IMR-90 (cell line): ENCODE results near the gene SORCS1. TPM values are rescaled to one million over a fixed set of nuclear protein-coding genes. Genes with fewer than 3 reads are reported as not detected.

Experiments used
- ATAC-seq: fragments of 200-7000 bp; cut with Tn5 transposase; 2 replicates; pipeline ENCODE4 v1.9.1; 2020; ENCODE audit warnings: low read depth, mild to moderate bottlenecking, moderate library complexity
- BruUV-seq: library from RNA; stranded (reverse); fragments of 400-500 nt; replicated peaks from 2 replicates; lab custom pipeline; 2021; lab: Mats Ljungman, UMichigan
- CTCF ChIA-PET: fragments of 300-600 bp; formaldehyde crosslinking; extraction: SDS; loops from one replicate; lab custom pipeline; 2021; ENCODE audit warnings: antibody characterized with exemption; lab: Yijun Ruan, JAX
- POLR2A ChIA-PET: fragments of 300-600 bp; sonication (Branson Sonifier 250); formaldehyde crosslinking; loops from one replicate; lab custom pipeline; 2022; ENCODE audit warnings: antibody characterized with exemption; ENCODE audit not compliant: unreplicated experiment; lab: Charles Lee
- DNase-seq: peaks from one replicate; pipeline ENCODE4 v3.0.0; 2013
- H2AFZ ChIP-seq: replicated peaks from 2 replicates; pipeline ENCODE3; 2013; ENCODE audit warnings: low read length, mild to moderate bottlenecking; ENCODE audit not compliant: poor library complexity
- H2AK5ac ChIP-seq: 2 replicates; pipeline ENCODE4 v1.6.1; 2013; ENCODE audit warnings: low read depth, low read length, inconsistent platforms
- H2AK9ac ChIP-seq: replicated peaks from 2 replicates; pipeline ENCODE3; 2013; ENCODE audit warnings: mild to moderate bottlenecking, low read depth, low read length, moderate library complexity; ENCODE audit not compliant: poor library complexity
- H2BK120ac ChIP-seq: 2 replicates; pipeline ENCODE4 v1.6.1; 2013; ENCODE audit warnings: low read depth, low read length, inconsistent platforms
- H2BK15ac ChIP-seq: 3 replicates; pipeline ENCODE4 v1.6.1; 2013; ENCODE audit warnings: low read depth, low read length, inconsistent platforms
- H2BK20ac ChIP-seq: 2 replicates; pipeline ENCODE4 v1.6.1; 2013; ENCODE audit warnings: low read depth, mild to moderate bottlenecking, inconsistent platforms, low read length, moderate library complexity
- H2BK5ac ChIP-seq: 2 replicates; pipeline ENCODE4 v1.6.1; 2013; ENCODE audit warnings: mild to moderate bottlenecking, low read depth, low read length, inconsistent platforms; ENCODE audit not compliant: poor library complexity, severe bottlenecking
- H3K14ac ChIP-seq: replicated peaks from 2 replicates; pipeline ENCODE4 v1.6.1; 2013; ENCODE audit warnings: low read depth, low read length, inconsistent platforms
- H3K18ac ChIP-seq: 2 replicates; pipeline ENCODE4 v1.6.1; 2013; ENCODE audit warnings: low read depth, low read length, control low read depth
- H3K23ac ChIP-seq: 2 replicates; pipeline ENCODE4 v1.6.1; 2013; ENCODE audit warnings: low read depth, low read length, inconsistent platforms
- H3K27ac ChIP-seq: 2 replicates; pipeline ENCODE4 v1.5.1; 2013; ENCODE audit warnings: mild to moderate bottlenecking, control low read depth, low read length; ENCODE audit not compliant: insufficient read depth
- H3K27me3 ChIP-seq: 2 replicates; pipeline ENCODE4 v1.6.1; 2013; ENCODE audit warnings: low read length; ENCODE audit not compliant: control insufficient read depth, insufficient read depth
- H3K36me3 ChIP-seq: 2 replicates; pipeline ENCODE4 v1.6.1; 2013; ENCODE audit warnings: low read length, mixed read lengths; ENCODE audit not compliant: control insufficient read depth, insufficient read depth
- H3K4ac ChIP-seq: 2 replicates; pipeline ENCODE4 v1.6.1; 2013; ENCODE audit warnings: low read depth, low read length, inconsistent platforms
- H3K4me1 ChIP-seq: 2 replicates; pipeline ENCODE4 v1.6.1; 2013; ENCODE audit warnings: low read length, mixed read lengths; ENCODE audit not compliant: control insufficient read depth, insufficient read depth
- H3K4me2 ChIP-seq: 2 replicates; pipeline ENCODE4 v1.6.1; 2013; ENCODE audit warnings: low read depth, mild to moderate bottlenecking, control low read depth, low read length, moderate library complexity
- H3K4me3 ChIP-seq: 2 replicates; pipeline ENCODE4 v1.5.1; 2013; ENCODE audit warnings: low read depth, mild to moderate bottlenecking, control low read depth, low read length, moderate library complexity; ENCODE audit not compliant: insufficient read depth
- H3K56ac ChIP-seq: 2 replicates; pipeline ENCODE4 v1.6.1; 2013; ENCODE audit warnings: low read length, inconsistent platforms; ENCODE audit not compliant: insufficient read depth; ENCODE audit errors: extremely low read depth
- H3K79me1 ChIP-seq, 2 experiments: 2 replicates each; pipeline ENCODE4 v1.6.1; 2013; ENCODE audit warnings: low read length in 2 of 2, inconsistent platforms in 1 of 2, low read depth in 1 of 2
- H3K9ac ChIP-seq: 2 replicates; pipeline ENCODE4 v1.6.1; 2013; ENCODE audit warnings: low read depth, low read length, control low read depth
- H3K9me1 ChIP-seq: 2 replicates; pipeline ENCODE4 v1.6.1; 2013; ENCODE audit warnings: low read length, inconsistent platforms; ENCODE audit not compliant: insufficient read depth
- H3K9me3 ChIP-seq: 2 replicates; pipeline ENCODE4 v1.6.1; 2013; ENCODE audit warnings: low read length; ENCODE audit not compliant: control insufficient read depth, insufficient read depth
- H4K20me1 ChIP-seq: 2 replicates; pipeline ENCODE4 v1.6.1; 2013; ENCODE audit warnings: low read length, inconsistent platforms; ENCODE audit not compliant: insufficient read depth
- H4K5ac ChIP-seq: 2 replicates; pipeline ENCODE4 v1.6.1; 2013; ENCODE audit warnings: mild to moderate bottlenecking, low read depth, low read length, control low read depth
- H4K8ac ChIP-seq, 2 experiments: 2 replicates each; pipeline ENCODE4 v1.6.1; 2013; ENCODE audit warnings: low read depth in 2 of 2, low read length in 2 of 2, control low read depth in 1 of 2, inconsistent platforms in 1 of 2
- H4K91ac ChIP-seq: 2 replicates; pipeline ENCODE4 v1.6.1; 2013; ENCODE audit warnings: low read depth, low read length, inconsistent platforms; ENCODE audit not compliant: insufficient read depth
- BHLHE40 ChIP-seq: fragments of 150-350 bp; IDR thresholded peaks from 2 replicates; pipeline ENCODE4 v1.6.1; 2016; ENCODE audit warnings: mild to moderate bottlenecking, low read depth, low read length
- CEBPB ChIP-seq: IDR thresholded peaks from 2 replicates; pipeline ENCODE4 v1.6.1; 2012; ENCODE audit warnings: low read depth, low read length, improper control_type of control experiment
- CHD1 ChIP-seq: IDR thresholded peaks from 2 replicates; pipeline ENCODE4 v1.6.1; 2012; ENCODE audit warnings: low read depth, low read length, improper control_type of control experiment
- CTCF ChIP-seq: conservative IDR thresholded peaks from 2 replicates; pipeline ENCODE4 v1.5.1; 2012; ENCODE audit warnings: mild to moderate bottlenecking, low read depth, low read length, improper control_type of control experiment
- ELK1 ChIP-seq: fragments of 150-350 bp; IDR thresholded peaks from 2 replicates; pipeline ENCODE4 v1.6.1; 2016; ENCODE audit warnings: low read depth, mild to moderate bottlenecking, low read length, moderate library complexity, borderline replicate concordance
- FOS ChIP-seq: fragments of 150-350 bp; IDR thresholded peaks from 2 replicates; pipeline ENCODE4 v1.6.1; 2016; ENCODE audit warnings: low read depth, low read length
- MAFK ChIP-seq: IDR thresholded peaks from 2 replicates; pipeline ENCODE4 v1.6.1; 2012; ENCODE audit warnings: low read depth, low read length, improper control_type of control experiment
- MAZ ChIP-seq: IDR thresholded peaks from 2 replicates; pipeline ENCODE4 v1.6.1; 2012; ENCODE audit warnings: low read depth, mild to moderate bottlenecking, low read length, improper control_type of control experiment, moderate library complexity, borderline replicate concordance
- MXI1 ChIP-seq: IDR thresholded peaks from 2 replicates; pipeline ENCODE4 v1.6.1; 2012; ENCODE audit warnings: low read depth, mild to moderate bottlenecking, low read length, moderate library complexity, borderline replicate concordance
- POLR2A ChIP-seq: IDR thresholded peaks from 2 replicates; pipeline ENCODE4 v1.6.1; 2012; ENCODE audit warnings: mild to moderate bottlenecking, low read depth, low read length
- RAD21 ChIP-seq: IDR thresholded peaks from 2 replicates; pipeline ENCODE4 v1.6.1; 2012; ENCODE audit warnings: low read length, improper control_type of control experiment
- RCOR1 ChIP-seq: IDR thresholded peaks from 2 replicates; pipeline ENCODE4 v1.6.1; 2012; ENCODE audit warnings: mild to moderate bottlenecking, low read length, improper control_type of control experiment; ENCODE audit not compliant: insufficient replicate concordance
- RFX5 ChIP-seq: IDR thresholded peaks from 2 replicates; pipeline ENCODE4 v1.8.0; 2012; ENCODE audit warnings: low read depth, mild to moderate bottlenecking, low read length, moderate library complexity
- SMC3 ChIP-seq: fragments of 150-350 bp; IDR thresholded peaks from 2 replicates; pipeline ENCODE4 v1.6.1; 2016; ENCODE audit warnings: low read depth, mild to moderate bottlenecking, antibody characterized with exemption, low read length, moderate library complexity
- WGBS, 2 experiments: methylation state at CpG; one replicate each; pipeline versions ENCODE4 v1.1.5 to v1.1.7; 2013; ENCODE audit warnings: missing lambda C conversion rate in 2 of 2; ENCODE audit not compliant: insufficient read length in 1 of 2; ENCODE audit errors: extremely low coverage in 2 of 2; 5-methylcytosine and 5-hydroxymethylcytosine counted together
- dilution Hi-C: fragments of 300-500 bp; cut with HindIII; formaldehyde crosslinking; loops from one replicate; pipeline ENCODE4 v1.14.3; 2018; ENCODE audit warnings: low sequenced_read_pairs; ENCODE audit not compliant: unreplicated experiment
- in situ Hi-C: fragments of 300-500 bp; cut with MboI; formaldehyde crosslinking; loops from 3 replicates; pipeline ENCODE4 v1.14.3; 2019; ENCODE audit warnings: low sequenced_read_pairs, inconsistent platforms, mixed read lengths
- intact Hi-C: fragments of 100-400 bp; cut with micrococcal nuclease; formaldehyde crosslinking; loops from 2 replicates; pipeline ENCODE4 v1.10.0; 2022
- polyA plus RNA-seq, 3 experiments: library from polyadenylated mRNA; depleted of rRNA; stranded (reverse); fragments of >200 nt; gene quantifications; 2 replicates each; pipeline ENCODE4 v1.2.3, GENCODE V29; 2012; ENCODE audit warnings: low replicate concordance in 1 of 3
- total RNA-seq: library from RNA; depleted of rRNA; stranded (reverse); fragments of >200 nt; gene quantifications from 2 replicates; pipeline ENCODE4 v1.2.3, GENCODE V29; 2012

The SORCS1 gene
- total and polyA plus RNA-seq, 2 of the 4 experiments (the other 2 are of a cell fraction): under 0.01 TPM; not detected in 1

- in situ Hi-C loops: no loop called here
- H2AK9ac ChIP-seq: no peak overlapping the region
- no peaks in the 10 kb centered on the region for H3K9me3 ChIP-seq
- no peak overlapping the region for H4K8ac ChIP-seq
- no peaks in the 10 kb centered on the region for H3K36me3 ChIP-seq
- DNase-seq: no peak
- H2BK15ac ChIP-seq: no peak overlapping the region
- no peak for ATAC-seq
- H2BK20ac ChIP-seq: no peak overlapping the region
- no peak overlapping the region for H4K5ac ChIP-seq
- H4K91ac ChIP-seq: no peak overlapping the region
- H3K27me3 ChIP-seq: no peaks in the 10 kb centered on the region
- H3K56ac ChIP-seq: no peak overlapping the region
- H3K4me2 ChIP-seq: no peak overlapping the region
- no peak overlapping the region for H3K18ac ChIP-seq
- H2BK5ac ChIP-seq: no peak overlapping the region
- no peak overlapping the region for H3K27ac ChIP-seq
- BruUV-seq: no TSS peak
- dilution Hi-C loops: no loop called here
- H3K14ac ChIP-seq: no peak overlapping the region
- no peaks in the 10 kb centered on the region for H3K4me1 ChIP-seq
- H3K4me3 ChIP-seq: no peak overlapping the region
- H3K9ac ChIP-seq: no peak overlapping the region
- no peaks in the 10 kb centered on the region for H3K79me1 ChIP-seq
- no peaks in the 10 kb centered on the region for H3K9me1 ChIP-seq
- no peak overlapping the region for H2BK120ac ChIP-seq
- H2AFZ ChIP-seq: no peak overlapping the region
- ChIA-PET POLR2A (no interaction called here), CTCF (no interaction called here)
- H3K23ac ChIP-seq: no peak overlapping the region
- intact Hi-C loops: no loop called here
- TF ChIP-seq SMC3 (no peak), POLR2A (no peak), RAD21 (no peak), CEBPB (no peak), MXI1 (no peak), CTCF (no peak), FOS (no peak), BHLHE40 (no peak), MAFK (no peak), MAZ (no peak), ELK1 (no peak), CHD1 (no peak), RFX5 (no peak), RCOR1 (no peak)
- H2AK5ac ChIP-seq: no peak overlapping the region
- WGBS, 2 experiments: no CpG with 5 or more reads among the region's 3 CpGs
- no peaks in the 10 kb centered on the region for H4K20me1 ChIP-seq
- H3K4ac ChIP-seq: no peak overlapping the region
Observed at GRCh38 chr10:106661767-106662140, 502.8 kb downstream of the SORCS1 start.
